HepG2 (cell line): ENCODE data around the gene ZNF821. TPM values are rescaled to one million over a fixed set of nuclear protein-coding genes. Genes with fewer than 3 reads are reported as not detected.
A peak's percentile ranks its signal among the peaks of the same experiment; 100 is the strongest.

ENCODE experiments used
- ATAD3A ChIP-seq: sonication (generic); formaldehyde crosslinking; IDR thresholded peaks from 2 replicates; pipeline ENCODE4 v1.4.0; 2020; ENCODE audit warnings: missing genetic modification reagents
- BCL6 ChIP-seq: IDR thresholded peaks from 2 replicates; pipeline ENCODE4 v1.6.1; 2016; ENCODE audit warnings: missing genetic modification reagents, missing compliant biosample characterization
- IRF2 ChIP-seq: IDR thresholded peaks from 2 replicates; pipeline ENCODE4 v1.6.1; 2018; ENCODE audit warnings: missing genetic modification reagents, missing compliant biosample characterization
- ISX ChIP-seq: sonication (generic); formaldehyde crosslinking; conservative IDR thresholded peaks from 2 replicates; pipeline ENCODE4 v1.5.0; 2020; ENCODE audit warnings: missing genetic modification reagents
- JUNB ChIP-seq: sonication (generic); formaldehyde crosslinking; IDR thresholded peaks from 2 replicates; pipeline ENCODE4 v1.8.0; 2022; ENCODE audit warnings: missing genetic modification reagents, mild to moderate bottlenecking, borderline replicate concordance
- MXI1 ChIP-seq: IDR thresholded peaks from 3 replicates; pipeline ENCODE4 v1.6.1; 2012; ENCODE audit warnings: low read depth, low read length, inconsistent platforms, borderline replicate concordance
- NR2C2 ChIP-seq: sonication (generic); formaldehyde crosslinking; IDR thresholded peaks from 2 replicates; pipeline ENCODE4 v1.4.0; 2020; ENCODE audit warnings: missing genetic modification reagents, mild to moderate bottlenecking, moderate library complexity, borderline replicate concordance
- XRCC5 ChIP-seq: fragments of 200-400 bp; formaldehyde crosslinking; optimal IDR thresholded peaks from 2 replicates; pipeline ENCODE3; 2017; ENCODE audit warnings: mild to moderate bottlenecking, low read length
- ZBTB42 ChIP-seq: sonication (generic); formaldehyde crosslinking; IDR thresholded peaks from 2 replicates; pipeline ENCODE4 v1.5.0; 2020; ENCODE audit warnings: mild to moderate bottlenecking, missing genetic modification reagents
- ZNF101 ChIP-seq: sonication (generic); formaldehyde crosslinking; IDR thresholded peaks from 2 replicates; pipeline ENCODE4 v1.4.0; 2020; ENCODE audit warnings: mild to moderate bottlenecking, low read depth, missing genetic modification reagents, borderline replicate concordance
- ZNF3 ChIP-seq: IDR thresholded peaks from 2 replicates; pipeline ENCODE4 v1.7.0; 2017; ENCODE audit warnings: inconsistent platforms
- polyA plus RNA-seq, 8 experiments: library from polyadenylated mRNA; depleted of rRNA in 3 of 8; stranded (reverse) in 7 of 8; unstranded in 1 of 8; fragments of >200 nt; fragmentation: Illumina TruSeq in 4 of 8; extraction: Trizol in 4 of 8; gene quantifications; 2 replicates each; pipeline versions ENCODE4 v1.2.1 to v1.2.3, GENCODE V29; 2011 to 2016; ENCODE audit warnings: low read depth in 4 of 8, missing spikeins in 1 of 8, mixed read lengths in 1 of 8; ENCODE audit not compliant: insufficient read depth in 1 of 8
- total RNA-seq, 5 experiments: library from RNA; depleted of rRNA; stranded (reverse); fragments of >200 nt; fragmentation: Illumina TruSeq; extraction: Trizol; gene quantifications; 2 replicates each; pipeline ENCODE4 v1.2.3, GENCODE V29; 2016; ENCODE audit warnings: low read depth in 1 of 5
- TF ChIP-seq, protein P1 (sequence below): sonication (generic); formaldehyde crosslinking; IDR thresholded peaks from 2 replicates; pipeline ENCODE4 v1.5.0; 2020; ENCODE audit warnings: missing genetic modification reagents
- TF ChIP-seq, protein P2 (sequence below): sonication (generic); formaldehyde crosslinking; IDR thresholded peaks from 2 replicates; pipeline ENCODE4 v1.4.0; 2020; ENCODE audit warnings: missing genetic modification reagents
- TF ChIP-seq, protein P3 (sequence below): IDR thresholded peaks from 2 replicates; pipeline ENCODE4 v1.6.1; 2016; ENCODE audit warnings: missing biosample characterization, missing genetic modification reagents, low read depth
- TF ChIP-seq, protein P4 (sequence below): sonication (generic); formaldehyde crosslinking; IDR thresholded peaks from 2 replicates; pipeline ENCODE4 v1.5.0; 2020; ENCODE audit warnings: mild to moderate bottlenecking, missing genetic modification reagents
- TF ChIP-seq, protein P5 (sequence below): IDR thresholded peaks from 2 replicates; pipeline ENCODE4 v1.6.1; 2018; ENCODE audit warnings: missing genetic modification reagents, mild to moderate bottlenecking, missing compliant biosample characterization

ZNF821 gene
- total and polyA plus RNA-seq, 2 of the 13 experiments (the other 11 are each of a cell fraction or from before 2014, with no cell fraction given) = 7.0 to 9.1 TPM

DNA sequence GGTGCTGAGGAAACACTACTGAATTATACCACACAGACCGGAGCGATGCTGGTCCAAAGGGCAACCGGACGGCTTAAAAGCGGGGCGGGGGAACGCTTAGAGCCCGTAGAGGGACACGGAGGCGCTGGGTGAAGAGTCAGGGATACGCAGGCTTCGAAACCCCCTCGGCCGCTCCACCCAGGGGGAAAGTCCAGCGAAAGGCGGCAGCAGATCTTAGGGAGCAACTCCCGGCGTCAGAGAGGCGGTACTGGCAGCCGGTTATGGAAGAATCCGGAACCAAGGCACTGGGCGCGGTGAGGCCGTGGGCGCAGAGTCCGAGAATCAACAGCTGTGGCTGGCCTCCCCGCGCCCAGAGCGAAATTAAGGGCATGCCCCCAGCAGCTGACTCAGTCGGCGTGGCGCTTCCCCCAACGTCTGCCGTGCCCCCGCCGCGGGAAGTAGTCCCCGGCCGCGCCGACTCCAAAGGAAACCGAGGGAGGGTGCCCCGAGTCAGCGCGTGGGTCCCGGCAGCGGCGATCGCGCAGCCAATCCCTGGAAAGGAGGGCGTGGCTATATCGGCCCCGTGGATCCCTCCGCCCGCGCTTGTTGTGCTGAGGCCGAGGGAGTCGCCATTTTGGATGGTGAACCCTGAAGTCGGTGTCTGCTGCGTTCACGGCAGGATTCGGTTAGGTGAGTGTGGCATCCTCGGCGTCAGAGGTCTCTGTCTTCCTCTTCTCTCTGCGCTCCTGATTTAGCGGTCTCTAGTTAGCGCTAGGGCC lies 11.1 kb upstream of the ZNF821 start, which contains the start of gene IST1 (continued):
- TF ChIP-seq BCL6 (CRISPR knock-in tag) = peak; percentile 64
- TF ChIP-seq, protein P1, sequence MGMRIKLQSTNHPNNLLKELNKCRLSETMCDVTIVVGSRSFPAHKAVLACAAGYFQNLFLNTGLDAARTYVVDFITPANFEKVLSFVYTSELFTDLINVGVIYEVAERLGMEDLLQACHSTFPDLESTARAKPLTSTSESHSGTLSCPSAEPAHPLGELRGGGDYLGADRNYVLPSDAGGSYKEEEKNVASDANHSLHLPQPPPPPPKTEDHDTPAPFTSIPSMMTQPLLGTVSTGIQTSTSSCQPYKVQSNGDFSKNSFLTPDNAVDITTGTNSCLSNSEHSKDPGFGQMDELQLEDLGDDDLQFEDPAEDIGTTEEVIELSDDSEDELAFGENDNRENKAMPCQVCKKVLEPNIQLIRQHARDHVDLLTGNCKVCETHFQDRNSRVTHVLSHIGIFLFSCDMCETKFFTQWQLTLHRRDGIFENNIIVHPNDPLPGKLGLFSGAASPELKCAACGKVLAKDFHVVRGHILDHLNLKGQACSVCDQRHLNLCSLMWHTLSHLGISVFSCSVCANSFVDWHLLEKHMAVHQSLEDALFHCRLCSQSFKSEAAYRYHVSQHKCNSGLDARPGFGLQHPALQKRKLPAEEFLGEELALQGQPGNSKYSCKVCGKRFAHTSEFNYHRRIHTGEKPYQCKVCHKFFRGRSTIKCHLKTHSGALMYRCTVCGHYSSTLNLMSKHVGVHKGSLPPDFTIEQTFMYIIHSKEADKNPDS = peak; percentile 83
- TF ChIP-seq XRCC5 = peak; percentile 99
- TF ChIP-seq, protein P2, sequence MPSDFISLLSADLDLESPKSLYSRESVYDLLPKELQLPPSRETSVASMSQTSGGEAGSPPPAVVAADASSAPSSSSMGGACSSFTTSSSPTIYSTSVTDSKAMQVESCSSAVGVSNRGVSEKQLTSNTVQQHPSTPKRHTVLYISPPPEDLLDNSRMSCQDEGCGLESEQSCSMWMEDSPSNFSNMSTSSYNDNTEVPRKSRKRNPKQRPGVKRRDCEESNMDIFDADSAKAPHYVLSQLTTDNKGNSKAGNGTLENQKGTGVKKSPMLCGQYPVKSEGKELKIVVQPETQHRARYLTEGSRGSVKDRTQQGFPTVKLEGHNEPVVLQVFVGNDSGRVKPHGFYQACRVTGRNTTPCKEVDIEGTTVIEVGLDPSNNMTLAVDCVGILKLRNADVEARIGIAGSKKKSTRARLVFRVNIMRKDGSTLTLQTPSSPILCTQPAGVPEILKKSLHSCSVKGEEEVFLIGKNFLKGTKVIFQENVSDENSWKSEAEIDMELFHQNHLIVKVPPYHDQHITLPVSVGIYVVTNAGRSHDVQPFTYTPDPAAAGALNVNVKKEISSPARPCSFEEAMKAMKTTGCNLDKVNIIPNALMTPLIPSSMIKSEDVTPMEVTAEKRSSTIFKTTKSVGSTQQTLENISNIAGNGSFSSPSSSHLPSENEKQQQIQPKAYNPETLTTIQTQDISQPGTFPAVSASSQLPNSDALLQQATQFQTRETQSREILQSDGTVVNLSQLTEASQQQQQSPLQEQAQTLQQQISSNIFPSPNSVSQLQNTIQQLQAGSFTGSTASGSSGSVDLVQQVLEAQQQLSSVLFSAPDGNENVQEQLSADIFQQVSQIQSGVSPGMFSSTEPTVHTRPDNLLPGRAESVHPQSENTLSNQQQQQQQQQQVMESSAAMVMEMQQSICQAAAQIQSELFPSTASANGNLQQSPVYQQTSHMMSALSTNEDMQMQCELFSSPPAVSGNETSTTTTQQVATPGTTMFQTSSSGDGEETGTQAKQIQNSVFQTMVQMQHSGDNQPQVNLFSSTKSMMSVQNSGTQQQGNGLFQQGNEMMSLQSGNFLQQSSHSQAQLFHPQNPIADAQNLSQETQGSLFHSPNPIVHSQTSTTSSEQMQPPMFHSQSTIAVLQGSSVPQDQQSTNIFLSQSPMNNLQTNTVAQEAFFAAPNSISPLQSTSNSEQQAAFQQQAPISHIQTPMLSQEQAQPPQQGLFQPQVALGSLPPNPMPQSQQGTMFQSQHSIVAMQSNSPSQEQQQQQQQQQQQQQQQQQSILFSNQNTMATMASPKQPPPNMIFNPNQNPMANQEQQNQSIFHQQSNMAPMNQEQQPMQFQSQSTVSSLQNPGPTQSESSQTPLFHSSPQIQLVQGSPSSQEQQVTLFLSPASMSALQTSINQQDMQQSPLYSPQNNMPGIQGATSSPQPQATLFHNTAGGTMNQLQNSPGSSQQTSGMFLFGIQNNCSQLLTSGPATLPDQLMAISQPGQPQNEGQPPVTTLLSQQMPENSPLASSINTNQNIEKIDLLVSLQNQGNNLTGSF = peak; percentile 96
- TF ChIP-seq ISX (CRISPR knock-in tag) = peak; percentile 64
- peak; percentile 87 for TF ChIP-seq NR2C2 (CRISPR knock-in tag)
- TF ChIP-seq MXI1 = peak; percentile 90; the same call in 1 of the 3 replicates
- TF ChIP-seq, protein P3, sequence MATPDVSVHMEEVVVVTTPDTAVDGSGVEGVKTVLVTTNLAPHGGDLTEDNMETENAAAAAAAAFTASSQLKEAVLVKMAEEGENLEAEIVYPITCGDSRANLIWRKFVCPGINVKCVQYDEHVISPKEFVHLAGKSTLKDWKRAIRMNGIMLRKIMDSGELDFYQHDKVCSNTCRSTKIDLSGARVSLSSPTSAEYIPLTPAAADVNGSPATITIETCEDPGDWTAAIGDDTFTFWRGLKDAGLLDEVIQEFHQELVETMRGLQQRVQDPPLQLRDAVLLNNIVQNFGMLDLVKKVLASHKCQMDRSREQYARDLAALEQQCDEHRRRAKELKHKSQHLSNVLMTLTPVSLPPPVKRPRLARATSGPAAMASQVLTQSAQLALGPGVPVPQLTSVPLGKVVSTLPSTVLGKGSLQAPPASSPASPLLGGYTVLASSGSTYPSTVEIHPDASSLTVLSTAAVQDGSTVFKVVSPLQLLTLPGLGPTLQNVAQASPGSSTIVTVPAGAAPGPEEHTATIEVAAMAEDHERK (CRISPR knock-in tag) = peak; percentile 85
- no peak for TF ChIP-seq ATAD3A (CRISPR knock-in tag)
- TF ChIP-seq, protein P4, sequence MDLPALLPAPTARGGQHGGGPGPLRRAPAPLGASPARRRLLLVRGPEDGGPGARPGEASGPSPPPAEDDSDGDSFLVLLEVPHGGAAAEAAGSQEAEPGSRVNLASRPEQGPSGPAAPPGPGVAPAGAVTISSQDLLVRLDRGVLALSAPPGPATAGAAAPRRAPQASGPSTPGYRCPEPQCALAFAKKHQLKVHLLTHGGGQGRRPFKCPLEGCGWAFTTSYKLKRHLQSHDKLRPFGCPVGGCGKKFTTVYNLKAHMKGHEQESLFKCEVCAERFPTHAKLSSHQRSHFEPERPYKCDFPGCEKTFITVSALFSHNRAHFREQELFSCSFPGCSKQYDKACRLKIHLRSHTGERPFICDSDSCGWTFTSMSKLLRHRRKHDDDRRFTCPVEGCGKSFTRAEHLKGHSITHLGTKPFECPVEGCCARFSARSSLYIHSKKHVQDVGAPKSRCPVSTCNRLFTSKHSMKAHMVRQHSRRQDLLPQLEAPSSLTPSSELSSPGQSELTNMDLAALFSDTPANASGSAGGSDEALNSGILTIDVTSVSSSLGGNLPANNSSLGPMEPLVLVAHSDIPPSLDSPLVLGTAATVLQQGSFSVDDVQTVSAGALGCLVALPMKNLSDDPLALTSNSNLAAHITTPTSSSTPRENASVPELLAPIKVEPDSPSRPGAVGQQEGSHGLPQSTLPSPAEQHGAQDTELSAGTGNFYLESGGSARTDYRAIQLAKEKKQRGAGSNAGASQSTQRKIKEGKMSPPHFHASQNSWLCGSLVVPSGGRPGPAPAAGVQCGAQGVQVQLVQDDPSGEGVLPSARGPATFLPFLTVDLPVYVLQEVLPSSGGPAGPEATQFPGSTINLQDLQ (CRISPR knock-in tag) = peak; percentile 98
- TF ChIP-seq ZBTB42 (CRISPR knock-in tag) = peak; percentile 92; the same call in 1 of the 2 replicates
- TF ChIP-seq ZNF101 = peak; percentile 67; the same call in 1 of the 2 replicates
- peak; percentile 96 for TF ChIP-seq IRF2 (CRISPR knock-in tag)
- TF ChIP-seq JUNB (CRISPR knock-in tag) = peak; percentile 77
- peak; percentile 81; the same call in 1 of the 2 replicates for TF ChIP-seq ZNF3 (CRISPR knock-in tag)
- TF ChIP-seq, protein P5, sequence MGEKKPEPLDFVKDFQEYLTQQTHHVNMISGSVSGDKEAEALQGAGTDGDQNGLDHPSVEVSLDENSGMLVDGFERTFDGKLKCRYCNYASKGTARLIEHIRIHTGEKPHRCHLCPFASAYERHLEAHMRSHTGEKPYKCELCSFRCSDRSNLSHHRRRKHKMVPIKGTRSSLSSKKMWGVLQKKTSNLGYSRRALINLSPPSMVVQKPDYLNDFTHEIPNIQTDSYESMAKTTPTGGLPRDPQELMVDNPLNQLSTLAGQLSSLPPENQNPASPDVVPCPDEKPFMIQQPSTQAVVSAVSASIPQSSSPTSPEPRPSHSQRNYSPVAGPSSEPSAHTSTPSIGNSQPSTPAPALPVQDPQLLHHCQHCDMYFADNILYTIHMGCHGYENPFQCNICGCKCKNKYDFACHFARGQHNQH (CRISPR knock-in tag) = peak; percentile 97
